ENCODE data around the gene RSAD1. TPM values are rescaled to one million over a fixed set of nuclear protein-coding genes. Genes with fewer than 3 reads are reported as not detected.

RSAD1 gene
- total and polyA plus RNA-seq, 2 donors (not counting 3 experiments of a cell fraction or from before 2014, with no cell fraction given), result 20.3 to 35.5 TPM

GRCh38 chr17:50467114-50467854 is 11.4 kb upstream of the RSAD1 start:
- intact Hi-C loops (cut with micrococcal nuclease), result no loop called here
- Histone ChIP-seq H3K4me3 (replicated peaks in 1 of 3; ENCODE audit: insufficient read depth in 1 of 3, low read depth in 1 of 3, low read length in 3 of 3) (no peak overlapping the region), H3K9me1 (replicated peaks; ENCODE audit: control insufficient read depth, extremely low read depth, insufficient read depth, low read length) (no peaks in the 10 kb centered on the region), H3K4me1 (ENCODE audit: control insufficient read depth, extremely low read depth, insufficient read depth, low read length) (no peaks in the 10 kb centered on the region), H3K36me3 (ENCODE audit: control insufficient read depth in 2 of 2, extremely low read depth in 1 of 2, insufficient read depth in 2 of 2, low read length in 2 of 2) (no peaks in the 10 kb centered on the region), H3K79me2 (ENCODE audit: control insufficient read depth, insufficient read depth, low read length) (no peaks in the 10 kb centered on the region), H3K9ac (replicated peaks; ENCODE audit: extremely low read depth, insufficient read depth, low read length) (no peak overlapping the region), H3K27ac (ENCODE audit: insufficient read depth, low read depth, low read length) (no peak overlapping the region), H3K27me3 (ENCODE audit: control insufficient read depth in 2 of 2, insufficient read depth in 2 of 2, low read length in 2 of 2) (peaks cover 20 to 26% of the 10 kb centered on the region in 2 experiments), H4K20me1 (replicated peaks; ENCODE audit: control insufficient read depth, extremely low read depth, insufficient read depth, low read length) (no peaks in the 10 kb centered on the region), H3K4me2 (ENCODE audit: insufficient read depth, low read length) (no peak overlapping the region), H3K9me3 (replicated peaks; ENCODE audit: control insufficient read depth, insufficient read depth, low read length) (no peaks in the 10 kb centered on the region), H2AFZ (ENCODE audit: low read depth, low read length) (no peak overlapping the region)
- no peak for FAIRE-seq
- no peak for TF ChIP-seq POLR2A (IDR thresholded peaks at IDR 0.05; ENCODE audit: low read depth, low read length)
- no peak for TF ChIP-seq POLR2AphosphoS5 (IDR thresholded peaks at IDR 0.05; ENCODE audit: insufficient read depth, low read depth, low read length)
- TF ChIP-seq EZH2 (IDR thresholded peaks at IDR 0.05; ENCODE audit: borderline replicate concordance, low read depth, low read length, severe bottlenecking), result no peak
- no peak for TF ChIP-seq MYC (IDR thresholded peaks at IDR 0.05; ENCODE audit: low read depth, low read length)
- TF ChIP-seq MAX (IDR thresholded peaks at IDR 0.05; ENCODE audit: insufficient read depth, insufficient read length), result no peak
- TF ChIP-seq JUN (IDR thresholded peaks at IDR 0.05; ENCODE audit: borderline replicate concordance, insufficient read depth, insufficient read length, low read depth), result no peak
- TF ChIP-seq FOS (IDR thresholded peaks at IDR 0.05; ENCODE audit: borderline replicate concordance, insufficient read depth, low read length), result no peak
- no peak for TF ChIP-seq GATA2 (IDR thresholded peaks at IDR 0.05; ENCODE audit: insufficient read depth, insufficient read length, low read depth, low read length)
- TF ChIP-seq, protein P1, sequence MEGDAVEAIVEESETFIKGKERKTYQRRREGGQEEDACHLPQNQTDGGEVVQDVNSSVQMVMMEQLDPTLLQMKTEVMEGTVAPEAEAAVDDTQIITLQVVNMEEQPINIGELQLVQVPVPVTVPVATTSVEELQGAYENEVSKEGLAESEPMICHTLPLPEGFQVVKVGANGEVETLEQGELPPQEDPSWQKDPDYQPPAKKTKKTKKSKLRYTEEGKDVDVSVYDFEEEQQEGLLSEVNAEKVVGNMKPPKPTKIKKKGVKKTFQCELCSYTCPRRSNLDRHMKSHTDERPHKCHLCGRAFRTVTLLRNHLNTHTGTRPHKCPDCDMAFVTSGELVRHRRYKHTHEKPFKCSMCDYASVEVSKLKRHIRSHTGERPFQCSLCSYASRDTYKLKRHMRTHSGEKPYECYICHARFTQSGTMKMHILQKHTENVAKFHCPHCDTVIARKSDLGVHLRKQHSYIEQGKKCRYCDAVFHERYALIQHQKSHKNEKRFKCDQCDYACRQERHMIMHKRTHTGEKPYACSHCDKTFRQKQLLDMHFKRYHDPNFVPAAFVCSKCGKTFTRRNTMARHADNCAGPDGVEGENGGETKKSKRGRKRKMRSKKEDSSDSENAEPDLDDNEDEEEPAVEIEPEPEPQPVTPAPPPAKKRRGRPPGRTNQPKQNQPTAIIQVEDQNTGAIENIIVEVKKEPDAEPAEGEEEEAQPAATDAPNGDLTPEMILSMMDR (IDR thresholded peaks at IDR 0.05; ENCODE audit: extremely low read depth in 1 of 2, insufficient read depth in 1 of 2, low read depth in 1 of 2, low read length in 2 of 2), result no peak
- DNase-seq (ENCODE audit: low read depth, low spot score), result no peak
- dilution Hi-C loops (cut with MboI; ENCODE audit: extremely low pct_ligation_motif_present, low sequenced_read_pairs), result no loop called here
- ChIA-PET CTCF (interaction anchor here (1.2 to 2.3 kb wide), 3 partner anchors 12 to 70 kb away, joined by 3 to 5 read pairs (median 3); partner anchors contain the start of gene LRRC59), POLR2A (no interaction called here)
- no TSS peak for BruUV-seq (replicated peaks)
